Heart right ventricle (tissue), 16 donors: ENCODE data around the gene EPS8. TPM values are rescaled to one million over a fixed set of nuclear protein-coding genes. Genes with fewer than 3 reads are reported as not detected.

Source experiments
- ATAC-seq, 8 donors: fragments of 200-7000 bp; cut with Tn5 transposase; one replicate each; pipeline ENCODE4 v1.9.1; 2020; ENCODE audit warnings: mild to moderate bottlenecking in 8 of 8, moderate library complexity in 8 of 8, moderate number of reproducible peaks in 1 of 8
- DNase-seq, 2 donors: peaks; one replicate each; pipeline ENCODE4 v3.0.0-alpha.2; 2020
- H3K27ac ChIP-seq, 10 donors: fragments of 200-600 bp; sonication (generic) in 2 of 10; one replicate each; pipeline versions ENCODE4 v1.5.0 to v1.8.0; 2020 to 2022; ENCODE audit warnings: mild to moderate bottlenecking in 3 of 10
- H3K27me3 ChIP-seq, 7 donors: fragments of 200-600 bp; one replicate each; pipeline ENCODE4 v1.8.0; 2021 to 2022; ENCODE audit warnings: mild to moderate bottlenecking in 2 of 7
- H3K36me3 ChIP-seq, 9 donors: fragments of 200-600 bp; sonication (generic) in 1 of 9; one replicate each; pipeline versions ENCODE4 v1.5.0 to v1.8.0; 2020 to 2022; ENCODE audit warnings: mild to moderate bottlenecking in 2 of 9
- H3K4me1 ChIP-seq, 9 donors: fragments of 200-600 bp; sonication (generic) in 1 of 9; one replicate each; pipeline versions ENCODE4 v1.5.0 to v1.8.0; 2020 to 2022; ENCODE audit warnings: mild to moderate bottlenecking in 4 of 9
- H3K4me3 ChIP-seq, 10 donors: fragments of 200-600 bp; sonication (generic) in 2 of 10; one replicate each; pipeline versions ENCODE4 v1.5.0 to v1.8.0; 2020 to 2022; ENCODE audit warnings: mild to moderate bottlenecking in 7 of 10, moderate library complexity in 2 of 10
- H3K9me3 ChIP-seq, 11 donors: fragments of 200-600 bp in 10 of 11; sonication (generic) in 2 of 11; one replicate each; pipeline versions ENCODE4 v1.5.0 to v1.8.0; 2013 to 2022; ENCODE audit warnings: mild to moderate bottlenecking in 2 of 11, control low read depth in 1 of 11, moderate library complexity in 1 of 11
- CTCF ChIP-seq, 9 donors: fragments of 200-600 bp; sonication (generic) in 2 of 9; IDR thresholded peaks; one replicate each; pipeline versions ENCODE4 v1.5.0 to v1.8.0; 2021 to 2022; ENCODE audit warnings: antibody characterized with exemption in 9 of 9, mild to moderate bottlenecking in 5 of 9, moderate library complexity in 1 of 9
- WGBS, 2 donors: extraction: QIAGEN DNeasy Blood & Tissue Kit; methylation state at CpG; one replicate each; pipeline ENCODE4 v1.1.7; 2013; ENCODE audit warnings: inconsistent platforms in 1 of 2; 5-methylcytosine and 5-hydroxymethylcytosine counted together
- intact Hi-C, 10 donors: fragments of 100-400 bp; cut with DNase I; formaldehyde crosslinking; loops; one replicate each; pipeline versions ENCODE4 v1.11.1 to v1.14.2; 2022
- polyA plus RNA-seq, 2 donors: library from polyadenylated mRNA; stranded (reverse); fragments of 200-250 nt; gene quantifications; one replicate each; pipeline ENCODE4 v1.2.3, GENCODE V29; 2013
- total RNA-seq, 10 donors: library from RNA; stranded (reverse); fragmentation: NEBNext Ultra II Directional in 3 of 10; extraction: Animal tissue kit (Norgen Biotek cat#: 25700) in 3 of 10; gene quantifications; one replicate each; pipeline versions ENCODE4 v1.2.1 to v1.2.4, GENCODE V29; 2021 to 2023
- donor health status: Arrhythmogenic right ventricular cardiomyopathy.
- donor health status: ischemic (EF 13 %, LVEDD 7.1; RV severe dilation, severe dysfunction).
- donor health status: healthy with polysubstance abuse.
- donor health status: DM: no; HTN: yes; CAD: no.
- donor health status: DM: no; HTN: no; CAD: no.
- donor health status: ischemic (EF 25% LVEDD 6.9; RV normal size, moderate dysfunction).
- donor health status: ischemic (EF 25% LVEDD 5.7; RV mildly dilated, moderate dysfunction).
- donor health status: healthy.
- donor health status: DM: yes; HTN: yes; CAD: no.
- donor health status: Ischemic cardiomyopathy.
- donor health status: ischemic (EF 35%, LVEDD 5.7; RV mildly dilated, moderate dysfunction).
- donor health status: nonischemic (EF 11% LVEDD 7.7; RV severe dilation, severe dysfunction).
- donor health status: DM: yes; HTN: yes; CAD: no.
- donor health status: PGD.
- donor health status: ischemic (EF 29% LVEDD 5.4; RV normal size, mild dysfunction).
- donor health status: nonischemic (EF 23%, LVEDD 6.1; RV moderate dilation, normal function).

Gene EPS8
- total and polyA plus RNA-seq, 12 donors, result 7.7 to 38.6 (median 15.7) TPM

- Histone ChIP-seq H3K4me3 (no peak overlapping the region), H3K27me3 (no peaks in the 10 kb centered on the region), H3K9me3 (no peaks in the 10 kb centered on the region), H3K36me3 (peaks cover 0 to 4% (median 0%) of the 10 kb centered on the region in 9 donors), H3K27ac (peak overlapping the region in 1 of 10 donors; percentile 64), H3K4me1 (peaks cover 0 to 53% (median 38%) of the 10 kb centered on the region in 9 donors)
- whole genome bisulfite sequencing, 2 donors, result 62 to 75% methylated on average over 5 of the region's 5 CpGs
- ATAC-seq, result no peak
- DNase-seq, result no peak
- no peak for TF ChIP-seq CTCF (IDR thresholded peaks at IDR 0.05)
- intact Hi-C loops, result loop anchor here in 5 of 10 donors (5.0 to 10.0 kb wide), 4 partner anchors 105 to 190 kb away; partner anchors contain the start of gene EPS8 (in 4 of the 5)
Measured at GRCh38 chr12:15597125-15597830, 191.9 kb downstream of the EPS8 start.

DNA sequence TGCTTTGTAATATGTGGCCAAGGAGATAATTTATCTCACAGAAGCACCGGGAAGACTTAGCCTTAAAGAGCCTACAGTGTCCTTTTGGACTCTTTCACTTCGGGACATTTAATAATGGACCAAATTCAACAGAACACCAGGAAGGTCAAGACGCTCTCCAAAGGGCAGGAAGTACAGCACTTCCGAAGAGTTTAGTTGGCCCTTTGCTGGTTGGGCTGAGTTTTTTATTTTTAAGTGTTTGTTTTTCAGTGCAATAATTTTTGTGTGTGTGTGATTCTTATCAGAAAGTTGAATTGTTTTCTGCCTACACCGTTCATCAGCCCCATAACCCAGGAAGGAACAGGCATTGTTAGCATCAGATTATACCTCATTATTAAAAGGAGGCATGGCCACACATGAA, 193.0 kb downstream of the EPS8 start:
- Histone ChIP-seq H3K4me1 (peaks cover 0 to 53% (median 35%) of the 10 kb centered on the region in 9 donors), H3K36me3 (peaks cover 0 to 4% (median 0%) of the 10 kb centered on the region in 9 donors), H3K27me3 (no peaks in the 10 kb centered on the region), H3K27ac (peak overlapping the region in 5 of 10 donors; percentile 4 to 64 (median 30)), H3K9me3 (no peaks in the 10 kb centered on the region), H3K4me3 (no peak overlapping the region)
- DNase-seq (no peak), ATAC-seq (peak in 4 of 8 donors; percentile 16 to 51 (median 28))
- intact Hi-C loops, result loop anchor here in 5 of 10 donors (5.0 to 10.0 kb wide), 4 partner anchors 106 to 191 kb away; partner anchors contain the start of gene EPS8 (in 4 of the 5)
- TF ChIP-seq CTCF (IDR thresholded peaks at IDR 0.05), result no peak
- WGBS, 2 donors, result 40 to 63% methylated on average over 5 of the region's 5 CpGs

GRCh38 chr12:15592934-15593333, 196.3 kb downstream of the EPS8 start:
- Histone ChIP-seq H3K9me3 (no peaks in the 10 kb centered on the region), H3K4me3 (no peak overlapping the region), H3K36me3 (peaks cover 0 to 4% (median 0%) of the 10 kb centered on the region in 9 donors), H3K4me1 (peaks cover 0 to 33% (median 19%) of the 10 kb centered on the region in 9 donors), H3K27me3 (peaks cover 0 to 6% (median 0%) of the 10 kb centered on the region in 7 donors), H3K27ac (peak overlapping the region in 1 of 10 donors; percentile 30)
- no peak for TF ChIP-seq CTCF (IDR thresholded peaks at IDR 0.05)
- intact Hi-C loops, result loop anchor here in 8 of 10 donors (2.0 to 10.0 kb wide), 8 partner anchors 34 to 316 kb away; partner anchors contain the start of gene EPS8 (in 5 of the 8)
- 70 to 71% methylated on average over 4 of the region's 4 CpGs for WGBS, 2 donors
- no peak for ATAC-seq
- DNase-seq, result no peak

DNA sequence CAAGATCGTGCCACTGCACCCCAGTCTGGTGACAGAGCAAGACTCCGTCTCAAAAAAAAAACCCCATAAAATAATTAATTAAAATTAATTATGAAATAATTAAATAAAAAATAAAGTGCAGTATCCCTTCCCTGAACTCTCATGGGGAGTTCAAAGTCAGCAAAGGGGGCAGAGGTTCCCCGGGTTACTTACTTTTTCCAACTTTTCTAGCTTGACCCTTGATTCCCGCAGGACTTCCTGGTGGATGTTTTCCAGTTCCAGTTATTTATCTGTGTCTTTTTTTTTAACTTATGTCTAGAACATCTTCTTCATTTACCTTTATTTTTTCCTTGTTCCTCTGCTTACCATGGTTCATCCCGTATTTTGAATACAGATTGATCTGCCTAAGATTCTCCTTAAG, 197.4 kb downstream of the EPS8 start:
- no peak overlapping the region for H3K4me3 ChIP-seq
- ATAC-seq (peak in 1 of 8 donors; percentile 56), DNase-seq (peak in 1 of 2 donors; percentile 56)
- no peak for TF ChIP-seq CTCF (IDR thresholded peaks at IDR 0.05)
- peaks cover 0 to 23% (median 11%) of the 10 kb centered on the region in 9 donors for H3K4me1 ChIP-seq
- H3K27ac ChIP-seq, result peak overlapping the region in 4 of 10 donors; percentile 20 to 59 (median 38)
- intact Hi-C loops, result loop anchor here in 8 of 10 donors (2.0 to 10.0 kb wide), 8 partner anchors 35 to 315 kb away; partner anchors contain the start of gene EPS8 (in 5 of the 8)
- H3K36me3 ChIP-seq, result peaks cover 0 to 4% (median 0%) of the 10 kb centered on the region in 9 donors
- 83 to 93% methylated on average over 5 of the region's 5 CpGs for WGBS, 2 donors
- H3K9me3 ChIP-seq, result no peaks in the 10 kb centered on the region
- H3K27me3 ChIP-seq, result peaks cover 0 to 6% (median 0%) of the 10 kb centered on the region in 7 donors
